ENCODE measurements around the gene NEBL.

GRCh38 chr10:20785174-20785573 is 111.9 kb downstream of the NEBL start:
- TF ChIP-seq POLR2A (conservative IDR thresholded peaks at IDR 0.05) (no peak), ZBTB33 (CRISPR knock-in tag; IDR thresholded peaks at IDR 0.05) (no peak), CREM (IDR thresholded peaks at IDR 0.05; ENCODE audit: low read depth) (no peak), THAP7 (CRISPR knock-in tag; IDR thresholded peaks at IDR 0.05) (no peak), POLR2AphosphoS5 (IDR thresholded peaks at IDR 0.05; ENCODE audit: control insufficient read depth, insufficient read depth, low read depth, low read length) (no peak)
